ENCODE data around the gene SCN4A.

GRCh38 chr17:63916566-63917185 is 56.0 kb downstream of the SCN4A start:
- no peak for TF ChIP-seq CTCF (IDR thresholded peaks at IDR 0.05)
- no peak for TF ChIP-seq EZH2 (IDR thresholded peaks at IDR 0.05)
- no peak for TF ChIP-seq EZH2phosphoT487 (IDR thresholded peaks at IDR 0.05)

Data from neural progenitor cell (in vitro differentiated cells).